ENCODE data around the gene OR6S1.

- TF ChIP-seq EZH2 (IDR thresholded peaks at IDR 0.05; ENCODE audit: low read depth, unreplicated experiment) (no peak), CTCF (conservative IDR thresholded peaks at IDR 0.05; ENCODE audit: low read depth in 2 of 2) (peak; percentile 78), JUNB (IDR thresholded peaks at IDR 0.05; ENCODE audit: unreplicated experiment) (no peak), CREB1 (CRISPR knock-in tag; IDR thresholded peaks at IDR 0.05; ENCODE audit: low read depth) (0 out of 2 replicates have a peak, but pooled peaks have one; percentile 19), POLR2AphosphoS5 (IDR thresholded peaks at IDR 0.05; ENCODE audit: low read depth) (no peak), EZH2phosphoT487 (IDR thresholded peaks at IDR 0.05; ENCODE audit: unreplicated experiment) (no peak), ZNF114 (CRISPR knock-in tag; IDR thresholded peaks at IDR 0.05) (no peak), ZNF462 (CRISPR knock-in tag; IDR thresholded peaks at IDR 0.05) (no peak), STAT1 (IDR thresholded peaks at IDR 0.05; ENCODE audit: unreplicated experiment) (no peak), NANOG (IDR thresholded peaks at IDR 0.05; ENCODE audit: borderline replicate concordance) (no peak)
- TF ChIP-seq, protein P1, sequence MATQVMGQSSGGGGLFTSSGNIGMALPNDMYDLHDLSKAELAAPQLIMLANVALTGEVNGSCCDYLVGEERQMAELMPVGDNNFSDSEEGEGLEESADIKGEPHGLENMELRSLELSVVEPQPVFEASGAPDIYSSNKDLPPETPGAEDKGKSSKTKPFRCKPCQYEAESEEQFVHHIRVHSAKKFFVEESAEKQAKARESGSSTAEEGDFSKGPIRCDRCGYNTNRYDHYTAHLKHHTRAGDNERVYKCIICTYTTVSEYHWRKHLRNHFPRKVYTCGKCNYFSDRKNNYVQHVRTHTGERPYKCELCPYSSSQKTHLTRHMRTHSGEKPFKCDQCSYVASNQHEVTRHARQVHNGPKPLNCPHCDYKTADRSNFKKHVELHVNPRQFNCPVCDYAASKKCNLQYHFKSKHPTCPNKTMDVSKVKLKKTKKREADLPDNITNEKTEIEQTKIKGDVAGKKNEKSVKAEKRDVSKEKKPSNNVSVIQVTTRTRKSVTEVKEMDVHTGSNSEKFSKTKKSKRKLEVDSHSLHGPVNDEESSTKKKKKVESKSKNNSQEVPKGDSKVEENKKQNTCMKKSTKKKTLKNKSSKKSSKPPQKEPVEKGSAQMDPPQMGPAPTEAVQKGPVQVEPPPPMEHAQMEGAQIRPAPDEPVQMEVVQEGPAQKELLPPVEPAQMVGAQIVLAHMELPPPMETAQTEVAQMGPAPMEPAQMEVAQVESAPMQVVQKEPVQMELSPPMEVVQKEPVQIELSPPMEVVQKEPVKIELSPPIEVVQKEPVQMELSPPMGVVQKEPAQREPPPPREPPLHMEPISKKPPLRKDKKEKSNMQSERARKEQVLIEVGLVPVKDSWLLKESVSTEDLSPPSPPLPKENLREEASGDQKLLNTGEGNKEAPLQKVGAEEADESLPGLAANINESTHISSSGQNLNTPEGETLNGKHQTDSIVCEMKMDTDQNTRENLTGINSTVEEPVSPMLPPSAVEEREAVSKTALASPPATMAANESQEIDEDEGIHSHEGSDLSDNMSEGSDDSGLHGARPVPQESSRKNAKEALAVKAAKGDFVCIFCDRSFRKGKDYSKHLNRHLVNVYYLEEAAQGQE (IDR thresholded peaks at IDR 0.05; ENCODE audit: unreplicated experiment) = no peak
Observed at GRCh38 chr14:20657216-20658211, 16.0 kb upstream of the OR6S1 start.
